NCI-H2196 (cell line): ENCODE data around the gene NUDT21.
A peak's percentile ranks its signal among the peaks of the same experiment; 100 is the strongest.

Experiments used
- DNase-seq: peaks from one replicate; lab custom pipeline; 2025; ENCODE audit not compliant: unreplicated experiment; lab: John Stamatoyannopoulos, UW

Gene NUDT21

GRCh38 chr16:56462064-56462796 is 11.1 kb upstream of the NUDT21 start:
- no peak for DNase-seq

DNA sequence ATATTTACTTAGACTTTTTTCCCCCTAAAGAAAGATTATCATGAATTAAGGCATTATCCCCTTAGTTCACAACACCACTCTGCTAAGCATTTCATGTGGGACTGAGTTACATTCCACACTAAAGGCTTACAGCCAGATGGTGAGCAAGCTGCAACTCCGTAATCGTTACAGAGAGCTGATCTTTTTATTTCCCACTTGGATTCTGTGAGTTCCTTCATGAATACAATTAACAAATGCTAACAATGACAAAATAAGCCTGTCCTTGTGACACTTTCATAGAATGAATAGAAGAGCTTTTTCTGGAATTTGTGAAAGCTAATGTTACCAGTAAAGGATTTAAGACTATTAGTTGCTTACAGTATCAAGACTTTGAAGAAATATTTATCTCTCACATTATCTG is 9.0 kb upstream of the NUDT21 start:
- no peak for DNase-seq

GRCh38 chr16:56457927-56458470 is 6.9 kb upstream of the NUDT21 start:
- DNase-seq = no peak

GRCh38 chr16:56451753-56452689 is 889 bp upstream of the NUDT21 start:
- DNase-seq = peak; percentile 26

DNA sequence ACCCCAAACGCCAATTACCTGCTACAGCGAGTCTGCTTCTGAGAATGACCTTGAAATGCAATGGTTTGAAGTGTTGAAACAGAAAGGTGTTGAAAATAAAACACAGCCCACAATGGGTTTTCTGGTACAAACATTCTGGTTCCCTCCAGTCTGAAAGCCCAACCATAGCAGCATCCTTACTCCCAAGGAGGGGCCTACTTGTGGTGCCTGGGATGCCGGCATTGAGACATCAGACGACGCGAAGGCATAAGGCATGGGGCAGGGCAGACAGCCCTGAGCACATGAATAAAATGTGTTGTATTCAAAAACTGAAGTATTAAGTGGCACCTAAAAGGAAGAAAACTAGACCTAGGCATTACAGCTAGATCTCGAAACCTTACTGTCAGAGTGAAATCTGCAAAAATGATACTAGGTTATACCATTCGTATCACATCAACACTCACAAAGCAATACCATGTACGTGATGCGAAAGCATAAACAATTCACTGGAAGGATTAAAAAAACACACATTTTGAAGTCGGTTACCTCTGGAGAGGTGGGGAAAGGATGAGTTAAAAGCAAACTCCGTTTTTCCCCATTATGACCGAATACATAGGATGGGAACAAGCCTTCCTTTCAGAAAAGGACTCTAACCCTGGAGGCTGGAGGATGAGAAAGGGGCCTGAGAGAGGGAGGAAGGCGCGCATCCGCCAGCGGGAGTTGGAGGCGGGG is 702 bp downstream of the NUDT21 start:
- no peak for DNase-seq

DNA sequence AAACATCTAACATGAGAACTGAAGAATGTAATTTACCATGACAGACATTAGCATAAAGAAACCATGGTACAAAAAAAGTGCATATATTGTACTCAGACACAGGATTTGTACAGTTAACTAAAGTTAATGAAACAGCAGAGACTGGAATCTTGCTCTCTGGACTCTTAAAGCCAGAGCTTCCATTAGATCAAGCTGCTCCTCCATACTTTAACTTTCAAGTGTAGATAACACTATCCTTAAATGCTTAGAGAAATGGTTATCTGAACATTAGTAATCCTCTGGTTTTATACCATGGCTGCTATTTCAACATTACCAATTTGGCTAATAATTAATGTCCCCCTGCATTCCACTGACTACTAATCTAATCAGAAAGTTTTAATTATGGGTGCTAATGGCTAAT is 3.1 kb downstream of the NUDT21 start:
- DNase-seq = no peak

DNA sequence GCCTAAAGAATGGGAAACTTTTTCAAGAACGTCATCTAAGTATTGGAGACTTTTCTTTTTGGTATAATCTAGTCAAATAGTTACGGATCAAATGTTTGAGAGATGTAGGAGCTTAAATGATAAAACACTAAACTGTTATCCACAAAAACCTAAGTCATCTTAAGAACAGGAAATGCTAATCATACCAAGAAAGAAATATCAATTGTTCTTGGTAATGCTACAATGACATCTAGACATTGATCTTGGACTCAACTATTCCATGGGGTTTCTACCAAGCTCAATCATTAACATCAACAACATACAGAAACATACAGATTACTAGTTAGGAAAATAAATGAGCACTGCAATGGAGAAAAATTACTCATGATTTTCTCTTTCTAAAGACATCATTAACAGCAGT is 3.8 kb downstream of the NUDT21 start:
- DNase-seq = no peak

DNA sequence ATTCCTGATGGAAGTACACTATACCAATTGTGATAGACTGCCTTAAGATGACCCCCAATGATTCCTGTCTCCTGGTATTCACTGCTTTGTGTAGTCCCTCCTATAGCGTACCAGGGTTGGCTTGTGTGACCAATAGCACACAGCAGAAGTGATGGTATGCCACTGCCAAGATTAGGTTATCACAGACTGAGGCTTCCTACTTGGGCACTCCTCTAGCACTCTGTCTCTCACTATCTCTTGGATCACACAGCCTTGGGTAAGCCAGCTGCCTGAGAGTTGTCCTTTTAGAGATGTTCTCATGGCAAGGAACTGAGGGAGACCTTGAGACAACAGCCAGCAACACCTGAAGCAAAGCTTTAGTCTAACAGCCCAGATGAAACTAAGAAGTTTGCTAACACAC is 13.1 kb downstream of the NUDT21 start:
- no peak for DNase-seq

GRCh38 chr16:56436258-56436657 is 14.9 kb downstream of the NUDT21 start:
- DNase-seq = no peak

DNA sequence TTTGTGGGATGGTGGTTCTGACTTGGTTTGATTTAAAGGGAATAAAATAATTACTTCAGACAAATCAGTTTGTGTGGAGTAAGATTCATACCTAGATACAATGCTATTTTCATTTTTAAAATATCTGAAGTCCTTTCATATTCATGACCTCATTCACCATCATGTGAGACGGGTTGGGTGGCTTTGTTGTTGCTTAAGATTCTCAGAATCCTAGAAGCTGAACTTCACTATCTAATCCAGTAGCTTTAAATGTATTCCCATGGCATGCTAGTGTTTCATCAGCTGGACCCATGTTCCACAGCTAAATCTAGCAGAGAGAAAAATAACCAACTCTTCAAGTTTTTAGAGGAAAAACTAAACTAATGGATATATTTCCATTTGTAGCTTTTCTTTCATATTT is 23.0 kb downstream of the NUDT21 start:
- DNase-seq = no peak

GRCh38 chr16:56426585-56426984 is 24.5 kb downstream of the NUDT21 start:
- no peak for DNase-seq

- peak; percentile 52 for DNase-seq
These were observed 25.7 kb downstream of the NUDT21 start, which contains the start of gene AMFR for GRCh38 chr16:56425439-56425832. Gene AMFR, minus strand, starts transcription at chr16:56425545. Its CDS starts 218 bp downstream, at chr16:56425327.

- DNase-seq = no peak
These were observed 26.2 kb downstream of the NUDT21 start for GRCh38 chr16:56424791-56425438.

- DNase-seq = no peak
These were observed 26.7 kb downstream of the NUDT21 start for GRCh38 chr16:56424404-56424764.

DNA sequence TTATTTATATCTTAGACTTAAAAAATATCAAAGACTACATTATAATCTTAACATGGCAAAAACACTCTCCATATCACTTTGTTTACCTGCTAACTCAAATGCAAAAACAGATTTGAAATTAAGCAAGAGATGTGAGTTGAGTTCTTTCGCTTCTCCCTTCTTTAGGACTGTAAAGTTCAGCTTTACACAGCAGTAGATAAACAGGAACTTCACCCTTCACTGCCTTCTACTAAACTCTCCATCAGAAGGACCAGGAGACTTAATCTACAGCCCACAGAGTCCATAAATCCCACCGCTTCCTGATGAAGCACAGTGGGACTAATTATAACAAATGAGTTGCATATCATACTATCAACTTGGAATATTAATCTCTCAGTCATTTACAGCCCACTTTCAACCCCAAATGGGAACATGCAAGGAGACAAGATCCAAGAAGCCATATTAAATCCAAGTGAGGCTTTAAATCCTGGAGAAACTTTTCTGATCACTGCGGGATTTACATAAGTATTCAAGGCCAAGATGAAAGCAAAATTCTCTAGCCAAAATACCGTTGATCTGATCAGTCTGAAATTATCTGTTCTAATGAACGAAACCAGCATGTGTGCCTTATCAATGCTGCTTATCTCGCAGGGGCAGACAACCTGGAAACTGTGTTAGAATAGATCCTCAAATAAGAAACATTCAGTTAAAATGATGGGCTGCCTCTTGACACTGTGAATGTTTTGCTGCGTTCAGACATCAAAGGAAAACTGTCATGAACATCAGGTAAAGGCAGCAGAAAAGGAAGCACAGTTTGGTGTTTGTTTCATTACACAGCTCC is 27.3 kb downstream of the NUDT21 start:
- no peak for DNase-seq

GRCh38 chr16:56422896-56423441 is 28.2 kb downstream of the NUDT21 start:
- no peak for DNase-seq

DNA sequence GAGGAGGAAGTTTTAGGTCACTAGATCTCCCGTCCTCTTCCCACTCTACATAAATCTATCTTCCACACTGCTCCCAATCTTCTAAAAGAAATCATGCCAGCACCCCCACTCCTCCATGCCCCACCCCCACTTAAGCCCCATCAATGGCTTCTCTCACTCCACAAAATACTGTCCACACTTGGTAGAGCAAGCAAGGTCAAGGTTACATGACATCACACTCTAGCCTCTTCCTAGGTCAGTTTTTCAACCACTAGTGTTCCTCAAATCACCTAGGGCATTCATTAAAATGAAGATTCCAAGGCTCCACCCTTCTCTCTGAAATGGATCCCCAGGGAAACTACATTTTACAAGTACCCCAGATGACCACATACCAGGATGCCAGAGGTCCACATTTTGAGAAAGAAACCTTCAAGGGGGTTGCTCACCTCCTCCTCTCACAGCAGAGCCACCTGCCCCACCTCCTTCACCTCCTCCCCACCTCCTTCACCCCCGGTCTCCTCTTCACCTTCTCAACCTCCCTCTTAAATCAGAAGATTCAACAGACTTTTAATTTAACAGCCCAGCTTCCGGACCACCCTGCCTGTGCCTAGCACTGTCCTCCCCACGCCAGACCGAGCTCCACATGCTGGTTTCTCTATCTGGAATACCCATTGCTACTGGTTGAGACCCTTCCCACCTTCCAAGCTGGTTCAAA is 29.0 kb downstream of the NUDT21 start:
- no peak for DNase-seq

DNA sequence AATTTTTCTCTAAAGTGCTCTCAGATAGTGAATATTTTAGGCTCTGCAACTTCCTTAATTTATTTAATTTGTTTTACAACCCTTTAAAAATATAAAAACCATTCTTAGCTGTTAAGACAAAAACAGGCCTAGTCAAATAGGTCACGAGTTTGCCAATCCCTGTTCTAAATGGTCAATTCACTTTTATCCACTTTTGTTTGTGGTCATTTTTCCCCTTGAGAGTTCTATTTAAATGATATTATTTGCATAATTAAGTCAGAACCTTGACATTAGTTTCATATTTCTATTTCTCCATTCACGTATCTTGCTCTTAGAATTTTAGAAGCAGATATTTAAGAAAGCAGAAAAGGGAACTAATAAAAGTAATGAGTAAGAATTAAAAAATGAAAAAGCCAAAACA is 29.8 kb downstream of the NUDT21 start:
- no peak for DNase-seq

- DNase-seq = no peak
These were observed 30.5 kb downstream of the NUDT21 start for GRCh38 chr16:56420613-56421012.
